ENCODE measurements around the gene RHOH. TPM values are rescaled to one million over a fixed set of nuclear protein-coding genes. Genes with fewer than 3 reads are reported as not detected.
A peak's percentile ranks its signal among the peaks of the same experiment; 100 is the strongest.
"Not testable (repeated sequence)": the region's sequence is repeated elsewhere in the genome, so short reads cannot be mapped to it uniquely, and the experiment has no call there.

Gene RHOH
- not detected for total RNA-seq (2021; fragmentation: NEBNext Ultra II Directional; extraction: Animal tissue kit (Norgen Biotek cat#: 25700))
- long read RNA-seq, result 0 reads

GRCh38 chr4:40196724-40197281 is at the start of gene RHOH:
Gene RHOH, plus strand, starts transcription at chr4:40197031. Its CDS starts 46,356 bp downstream, at chr4:40243387.
- Mint-ChIP-seq H3K4me3 (no peak within 1 kb of the TSS), H3K27ac (no peak within 1 kb of the TSS)

GRCh38 chr4:40147490-40147889 is 49.3 kb upstream of the RHOH start:
- H3K36me3 Mint-ChIP-seq (ENCODE audit: low read depth); H3K27ac Mint-ChIP-seq; H3K4me3 Mint-ChIP-seq; H3K27me3 Mint-ChIP-seq (ENCODE audit: insufficient read depth); H3K4me1 Mint-ChIP-seq (ENCODE audit: low read depth); H3K9me3 Mint-ChIP-seq; DNase-seq: not testable (repeated sequence)

More at GRCh38 chr4:40196724-40197281, at the start of gene RHOH:
- no peak for TF ChIP-seq CTCF (IDR thresholded peaks at IDR 0.05)
- H3K9me3 Mint-ChIP-seq, result no peaks in the 10 kb centered on the region
- H3K4me1 Mint-ChIP-seq (ENCODE audit: low read depth), result peaks cover 13% of the 10 kb centered on the region
- DNase-seq, result no peak
- no peaks in the 10 kb centered on the region for H3K36me3 Mint-ChIP-seq (ENCODE audit: low read depth)
- H3K27me3 Mint-ChIP-seq (ENCODE audit: insufficient read depth), result peaks cover 21% of the 10 kb centered on the region

- DNase-seq, result peak; percentile 66
- Mint-ChIP-seq H3K27ac (no peak overlapping the region), H3K9me3 (peaks cover 7% of the 10 kb centered on the region), H3K4me1 (ENCODE audit: low read depth) (no peaks in the 10 kb centered on the region), H3K36me3 (ENCODE audit: low read depth) (peaks cover 5% of the 10 kb centered on the region), H3K4me3 (no peak overlapping the region), H3K27me3 (ENCODE audit: insufficient read depth) (no peaks in the 10 kb centered on the region)
- TF ChIP-seq CTCF (IDR thresholded peaks at IDR 0.05), result peak; percentile 97
Observed at GRCh38 chr4:40149960-40150385, 46.9 kb upstream of the RHOH start.

GRCh38 chr4:40150932-40151331 is 45.9 kb upstream of the RHOH start:
- H3K4me3 Mint-ChIP-seq, result no peak overlapping the region
- DNase-seq, result no peak
- no peaks in the 10 kb centered on the region for H3K4me1 Mint-ChIP-seq (ENCODE audit: low read depth)
- H3K27ac Mint-ChIP-seq, result no peak overlapping the region
- H3K9me3 Mint-ChIP-seq, result peaks cover 7% of the 10 kb centered on the region
- no peak for TF ChIP-seq CTCF (IDR thresholded peaks at IDR 0.05)
- H3K36me3 Mint-ChIP-seq (ENCODE audit: low read depth), result peaks cover 5% of the 10 kb centered on the region
- H3K27me3 Mint-ChIP-seq (ENCODE audit: insufficient read depth), result no peaks in the 10 kb centered on the region

GRCh38 chr4:40152637-40153036 is 44.2 kb upstream of the RHOH start:
- TF ChIP-seq CTCF (IDR thresholded peaks at IDR 0.05), result no peak
- Mint-ChIP-seq H3K4me3 (no peak overlapping the region), H3K27ac (no peak overlapping the region), H3K27me3 (ENCODE audit: insufficient read depth) (no peaks in the 10 kb centered on the region), H3K9me3 (peaks cover 7% of the 10 kb centered on the region), H3K4me1 (ENCODE audit: low read depth) (no peaks in the 10 kb centered on the region), H3K36me3 (ENCODE audit: low read depth) (peaks cover 5% of the 10 kb centered on the region)
- DNase-seq, result no peak

GRCh38 chr4:40157436-40157835 is 39.4 kb upstream of the RHOH start:
- Mint-ChIP-seq H3K27ac (no peak overlapping the region), H3K9me3 (no peaks in the 10 kb centered on the region), H3K4me3 (no peak overlapping the region), H3K27me3 (ENCODE audit: insufficient read depth) (no peaks in the 10 kb centered on the region; the same call in 1 of the 2 replicates), H3K4me1 (ENCODE audit: low read depth) (no peaks in the 10 kb centered on the region), H3K36me3 (ENCODE audit: low read depth) (no peaks in the 10 kb centered on the region)
- DNase-seq, result no peak
- TF ChIP-seq CTCF (IDR thresholded peaks at IDR 0.05), result no peak
